ENCODE data around the gene SYTL1. TPM values are rescaled to one million over a fixed set of nuclear protein-coding genes. Genes with fewer than 3 reads are reported as not detected.
A peak's percentile ranks its signal among the peaks of the same experiment; 100 is the strongest.

Gene SYTL1
- total RNA-seq, 1 experiment from 2014 or later: 75.9 TPM

DNA sequence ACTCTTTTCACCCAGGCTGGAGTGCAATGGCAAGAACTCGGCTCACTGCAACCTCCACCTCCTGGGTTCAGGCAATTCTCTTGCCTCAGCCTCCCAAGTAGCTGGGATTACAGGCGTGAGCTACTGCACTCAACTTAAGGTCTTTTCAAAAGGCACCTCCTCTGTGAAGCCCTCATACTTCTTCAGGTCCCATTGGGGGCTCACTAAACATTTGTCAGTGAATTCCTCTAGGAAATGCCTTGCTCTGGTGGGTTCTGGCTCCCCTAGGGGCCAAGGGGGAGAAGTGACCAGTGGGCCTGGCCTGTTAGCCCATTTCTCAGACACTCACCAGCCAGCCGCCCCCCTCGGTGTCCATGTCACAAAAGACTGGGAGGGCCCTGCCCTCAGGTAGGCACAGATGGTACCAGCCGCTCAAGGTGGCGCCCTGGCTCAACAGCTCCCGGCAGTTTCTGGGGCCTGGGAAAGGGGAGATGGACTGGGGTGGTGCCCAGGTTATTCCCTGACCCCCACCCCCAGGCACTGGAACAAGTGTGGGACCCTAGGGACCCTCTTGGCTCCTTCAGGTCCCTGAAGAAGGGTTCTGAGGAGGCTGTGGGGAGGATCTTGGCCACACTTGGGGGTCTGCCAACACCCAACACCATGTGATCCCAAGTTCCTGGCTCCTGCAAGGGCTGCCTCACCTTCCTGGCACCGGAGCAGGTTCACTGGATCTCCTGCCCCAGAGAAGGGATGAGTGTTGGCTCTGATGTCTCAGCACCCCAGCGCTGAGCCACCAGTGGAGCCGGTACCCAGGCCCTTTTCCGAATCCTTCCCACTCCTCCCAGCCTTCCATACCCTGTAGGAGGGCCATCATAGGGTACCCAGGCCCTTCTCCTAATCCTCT, 31.2 kb downstream of the SYTL1 start:
- Histone ChIP-seq H3K36me3 (ENCODE audit: control insufficient read depth in 1 of 2, insufficient read depth in 2 of 2, low read length in 2 of 2) (no peaks in the 10 kb centered on the region), H2AFZ (ENCODE audit: low read depth, low read length, poor library complexity, severe bottlenecking) (no peak overlapping the region), H4K20me1 (ENCODE audit: insufficient read depth) (no peaks in the 10 kb centered on the region), H3K9ac (ENCODE audit: low read length) (no peak overlapping the region), H3K27me3 (ENCODE audit: insufficient read depth, low read length) (no peaks in the 10 kb centered on the region), H3K4me1 (ENCODE audit: control insufficient read depth in 1 of 2, insufficient read depth in 2 of 2, low read length in 2 of 2) (no peaks in the 10 kb centered on the region; a peak in 2 of 4 replicates), H3K27ac (ENCODE audit: low read depth, low read length) (no peak overlapping the region; the same call in 1 of the 2 replicates), H3K9me3 (ENCODE audit: control insufficient read depth in 1 of 2, insufficient read depth in 1 of 2, low read depth in 1 of 2, low read length in 2 of 2) (no peaks in the 10 kb centered on the region), H3K9me2 (ENCODE audit: insufficient read depth) (no peaks in the 10 kb centered on the region), H3K4me3 (replicated peaks in 1 of 2; ENCODE audit: low read depth in 1 of 2, low read length in 2 of 2) (no peak overlapping the region), H3K4me2 (ENCODE audit: low read length) (no peak overlapping the region), H3K79me2 (ENCODE audit: insufficient read depth, low read length) (no peaks in the 10 kb centered on the region)
- CTCF ChIA-PET: interaction anchor here (0.6 to 1.2 kb wide), 2 partner anchors 18 to 20 kb away, joined by 3 read pairs; no protein-coding TSS in a partner anchor
- RAD21 ChIA-PET (ENCODE audit: low non-redundant PET in 1 of 2, low total read pairs in 2 of 2, uncharacterized antibody in 2 of 2, unreplicated experiment in 2 of 2): no interaction called here
- no TSS peak for BruUV-seq (replicated peaks)
- intact Hi-C loops (cut with micrococcal nuclease): no loop called here
- TF ChIP-seq JUND (IDR thresholded peaks at IDR 0.05): no peak
- TF ChIP-seq CTCF (IDR thresholded peaks at IDR 0.05 in 2 of 3, conservative IDR thresholded peaks at IDR 0.05 in 1 of 3; ENCODE audit: borderline replicate concordance in 1 of 3, insufficient read depth in 1 of 3, low read depth in 2 of 3, low read length in 2 of 3): peak in 2 of 3 experiments; percentile 59 to 63; a peak in 4 of 6 replicates
- ATAC-seq (peak; percentile 77), DNase-seq (ENCODE audit: low read depth, low spot score) (no peak)
- POLR2A ChIA-PET: no interaction called here

GRCh38 chr1:27374362-27375086, 32.7 kb downstream of the SYTL1 start, which contains the start of gene FCN3:
TSS of gene FCN3 (minus strand) at chr1:27374824. CDS start at chr1:27374818, 6 bp downstream.
- no peaks in the 10 kb centered on the region for H3K27me3 ChIP-seq (ENCODE audit: insufficient read depth, low read length)
- POLR2A ChIA-PET: no interaction called here
- H3K9me2 ChIP-seq (ENCODE audit: insufficient read depth): no peaks in the 10 kb centered on the region
- RAD21 ChIA-PET (ENCODE audit: low non-redundant PET in 1 of 2, low total read pairs in 2 of 2, uncharacterized antibody in 2 of 2, unreplicated experiment in 2 of 2): no interaction called here
- H3K27ac ChIP-seq (ENCODE audit: low read depth, low read length): no peak within 1 kb of the TSS
- BruUV-seq (replicated peaks): no TSS peak
- no peak within 1 kb of the TSS for H2AFZ ChIP-seq (ENCODE audit: low read depth, low read length, poor library complexity, severe bottlenecking)
- no peaks in the 10 kb centered on the region for H3K79me2 ChIP-seq (ENCODE audit: insufficient read depth, low read length)
- intact Hi-C loops (cut with micrococcal nuclease): no loop called here
- H4K20me1 ChIP-seq (ENCODE audit: insufficient read depth): no peaks in the 10 kb centered on the region
- H3K36me3 ChIP-seq (ENCODE audit: control insufficient read depth in 1 of 2, insufficient read depth in 2 of 2, low read length in 2 of 2): no peaks in the 10 kb centered on the region
- H3K4me1 ChIP-seq (ENCODE audit: control insufficient read depth in 1 of 2, insufficient read depth in 2 of 2, low read length in 2 of 2): peaks cover 8 to 11% of the 10 kb centered on the region in 2 experiments
- H3K4me3 ChIP-seq (replicated peaks in 1 of 2; ENCODE audit: low read depth in 1 of 2, low read length in 2 of 2): no peak within 1 kb of the TSS
- no peak within 1 kb of the TSS for H3K4me2 ChIP-seq (ENCODE audit: low read length)
- CTCF ChIA-PET: no interaction called here
- no peaks in the 10 kb centered on the region for H3K9me3 ChIP-seq (ENCODE audit: control insufficient read depth in 1 of 2, insufficient read depth in 1 of 2, low read depth in 1 of 2, low read length in 2 of 2)
- ATAC-seq (no peak), DNase-seq (ENCODE audit: low read depth, low spot score) (no peak)
- no peak within 1 kb of the TSS for H3K9ac ChIP-seq (ENCODE audit: low read length)
- TF ChIP-seq TCF7L2 (IDR thresholded peaks at IDR 0.05; ENCODE audit: borderline replicate concordance, extremely low read depth, insufficient read depth, insufficient read length) (no peak), POLR2A (IDR thresholded peaks at IDR 0.05; ENCODE audit: borderline replicate concordance, extremely low read depth, insufficient read depth, insufficient read length) (no peak), CBX3 (IDR thresholded peaks at IDR 0.05; ENCODE audit: low read depth) (no peak), SRF (IDR thresholded peaks at IDR 0.05; ENCODE audit: low read depth) (no peak), SP1 (IDR thresholded peaks at IDR 0.05; ENCODE audit: low read depth) (no peak), CTCF (IDR thresholded peaks at IDR 0.05 in 2 of 3, conservative IDR thresholded peaks at IDR 0.05 in 1 of 3; ENCODE audit: borderline replicate concordance in 1 of 3, insufficient read depth in 1 of 3, low read depth in 2 of 3, low read length in 2 of 3) (no peak), ATF3 (IDR thresholded peaks at IDR 0.05) (no peak)
